MG63 (cell line): Measurements from ENCODE around the gene PIGM. TPM values are rescaled to one million over a fixed set of nuclear protein-coding genes. Genes with fewer than 3 reads are reported as not detected.
A peak's percentile ranks its signal among the peaks of the same experiment; 100 is the strongest.

Experiments
- DNase-seq: peaks from one replicate; pipeline ENCODE4 v3.0.0-alpha.2; 2020
- H3K27me3 ChIP-seq: fragments of 250-450 bp; sonication (Bioruptor Pico); 2 replicates; pipeline ENCODE4 v1.5.1; 2020; ENCODE audit warnings: mild to moderate bottlenecking, moderate library complexity
- H3K36me3 ChIP-seq: fragments of 250-450 bp; sonication (Bioruptor Pico); 2 replicates; pipeline ENCODE4 v1.5.1; 2020; ENCODE audit warnings: mild to moderate bottlenecking, moderate library complexity
- H3K4me3 ChIP-seq: fragments of 250-450 bp; sonication (Bioruptor Pico); 2 replicates; pipeline ENCODE4 v1.5.1; 2020; ENCODE audit warnings: mild to moderate bottlenecking, moderate library complexity
- H3K9me3 ChIP-seq: fragments of 250-450 bp; sonication (Bioruptor Pico); 2 replicates; pipeline ENCODE4 v1.5.1; 2020; ENCODE audit warnings: mild to moderate bottlenecking, moderate library complexity
- total RNA-seq: library from RNA; depleted of rRNA; stranded (reverse); fragments of >200 nt; shearing (Covaris generic); gene quantifications from 2 replicates; pipeline ENCODE4 v1.2.3, GENCODE V29; 2014; ENCODE audit warnings: low replicate concordance; rRNA removed

Gene PIGM
- 4.1 and 4.6 TPM in 2 replicates for total RNA-seq

- Histone ChIP-seq H3K27me3 (peaks cover 11% of the 10 kb centered on the region), H3K36me3 (no peaks in the 10 kb centered on the region; the same call in 1 of the 2 replicates), H3K9me3 (no peaks in the 10 kb centered on the region), H3K4me3 (peak within 1 kb of the TSS; percentile 95)
- peak; percentile 93 for DNase-seq
Measured at GRCh38 chr1:160031365-160032164, at the start of gene PIGM. TSS of gene PIGM (minus strand) at chr1:160031990. CDS start at chr1:160031739, 251 bp downstream.

GRCh38 chr1:160081261-160081936 lies 49.6 kb upstream of the PIGM start, which contains the start of gene KCNJ9:
TSS of gene KCNJ9 (plus strand) at chr1:160081538. CDS start at chr1:160084031, 2,493 bp downstream.
- Histone ChIP-seq H3K9me3 (no peaks in the 10 kb centered on the region), H3K27me3 (peaks cover 40% of the 10 kb centered on the region), H3K36me3 (no peaks in the 10 kb centered on the region), H3K4me3 (no peak within 1 kb of the TSS)
- DNase-seq: peak; percentile 33

- no peaks in the 10 kb centered on the region for H3K36me3 ChIP-seq
- peaks cover 40% of the 10 kb centered on the region for H3K27me3 ChIP-seq
- no peak for DNase-seq
- H3K9me3 ChIP-seq: no peaks in the 10 kb centered on the region
- H3K4me3 ChIP-seq: no peak overlapping the region
Measured at GRCh38 chr1:160080381-160081100, 48.8 kb upstream of the PIGM start.

GRCh38 chr1:160079448-160079847 lies 47.7 kb upstream of the PIGM start:
- peaks cover 40% of the 10 kb centered on the region for H3K27me3 ChIP-seq
- no peak for DNase-seq
- no peaks in the 10 kb centered on the region for H3K36me3 ChIP-seq
- no peaks in the 10 kb centered on the region for H3K9me3 ChIP-seq
- no peak overlapping the region for H3K4me3 ChIP-seq

- DNase-seq: peak; percentile 41
- no peak overlapping the region for H3K4me3 ChIP-seq
- H3K27me3 ChIP-seq: peaks cover 40% of the 10 kb centered on the region
- no peaks in the 10 kb centered on the region for H3K36me3 ChIP-seq
- H3K9me3 ChIP-seq: no peaks in the 10 kb centered on the region
Measured at GRCh38 chr1:160078512-160079195, 46.9 kb upstream of the PIGM start.

GRCh38 chr1:160077486-160077885 lies 45.7 kb upstream of the PIGM start:
- no peak for DNase-seq
- no peaks in the 10 kb centered on the region for H3K36me3 ChIP-seq
- no peak overlapping the region for H3K4me3 ChIP-seq
- H3K9me3 ChIP-seq: no peaks in the 10 kb centered on the region
- H3K27me3 ChIP-seq: peaks cover 34% of the 10 kb centered on the region

- DNase-seq: peak; percentile 33
- Histone ChIP-seq H3K9me3 (no peaks in the 10 kb centered on the region), H3K27me3 (peaks cover 25% of the 10 kb centered on the region), H3K36me3 (no peaks in the 10 kb centered on the region), H3K4me3 (no peak overlapping the region)
Measured at GRCh38 chr1:160076295-160076694, 44.5 kb upstream of the PIGM start.

GRCh38 chr1:160075836-160076235 lies 44.0 kb upstream of the PIGM start:
- peaks cover 20% of the 10 kb centered on the region for H3K27me3 ChIP-seq
- H3K9me3 ChIP-seq: no peaks in the 10 kb centered on the region
- no peaks in the 10 kb centered on the region for H3K36me3 ChIP-seq

GRCh38 chr1:160074865-160075264 lies 43.1 kb upstream of the PIGM start:
- Histone ChIP-seq H3K9me3 (no peaks in the 10 kb centered on the region), H3K4me3 (no peak overlapping the region), H3K36me3 (no peaks in the 10 kb centered on the region), H3K27me3 (peaks cover 11% of the 10 kb centered on the region)
- no peak for DNase-seq

More at GRCh38 chr1:160075836-160076235, 44.0 kb upstream of the PIGM start:
- no peak for DNase-seq
- H3K4me3 ChIP-seq: no peak overlapping the region

GRCh38 chr1:160071289-160071688 lies 39.5 kb upstream of the PIGM start:
- Histone ChIP-seq H3K27me3 (peaks cover 4% of the 10 kb centered on the region), H3K4me3 (no peak overlapping the region)

GRCh38 chr1:160070243-160071163 lies 38.7 kb upstream of the PIGM start:
- Histone ChIP-seq H3K4me3 (peak overlapping the region; percentile 41), H3K36me3 (no peaks in the 10 kb centered on the region), H3K9me3 (no peaks in the 10 kb centered on the region), H3K27me3 (peaks cover 4% of the 10 kb centered on the region)
- peak; percentile 73 for DNase-seq

More at GRCh38 chr1:160071289-160071688, 39.5 kb upstream of the PIGM start:
- no peaks in the 10 kb centered on the region for H3K9me3 ChIP-seq
- H3K36me3 ChIP-seq: no peaks in the 10 kb centered on the region
- DNase-seq: no peak

- DNase-seq: no peak
- Histone ChIP-seq H3K36me3 (no peaks in the 10 kb centered on the region), H3K27me3 (peaks cover 4% of the 10 kb centered on the region)
Measured at GRCh38 chr1:160069460-160070231, 37.9 kb upstream of the PIGM start, which contains the start of gene KCNJ10. TSS of gene KCNJ10 (minus strand) at chr1:160070160. CDS start at chr1:160042532, 27,628 bp downstream.

GRCh38 chr1:160068225-160068624 lies 36.4 kb upstream of the PIGM start:
- no peak for DNase-seq
- H3K27me3 ChIP-seq: peaks cover 4% of the 10 kb centered on the region
- no peaks in the 10 kb centered on the region for H3K9me3 ChIP-seq
- no peak overlapping the region for H3K4me3 ChIP-seq
- H3K36me3 ChIP-seq: no peaks in the 10 kb centered on the region

More at GRCh38 chr1:160069460-160070231, 37.9 kb upstream of the PIGM start, which contains the start of gene KCNJ10:
- H3K4me3 ChIP-seq: peak within 1 kb of the TSS; percentile 41
- H3K9me3 ChIP-seq: no peaks in the 10 kb centered on the region

- H3K9me3 ChIP-seq: no peaks in the 10 kb centered on the region
- peaks cover 4% of the 10 kb centered on the region for H3K27me3 ChIP-seq
Measured at GRCh38 chr1:160066829-160067745, 35.3 kb upstream of the PIGM start.

More at GRCh38 chr1:160066829-160067745, 35.3 kb upstream of the PIGM start:
- Histone ChIP-seq H3K36me3 (no peaks in the 10 kb centered on the region), H3K4me3 (no peak overlapping the region)
- no peak for DNase-seq
